Progenitor cell of endocrine pancreas (in vitro differentiated cells): ENCODE measurements around the gene RGS17. TPM values are rescaled to one million over a fixed set of nuclear protein-coding genes. Genes with fewer than 3 reads are reported as not detected.

Experiments
- DNase-seq: peaks from one replicate; pipeline ENCODE4 v3.0.0; 2021; ENCODE audit warnings: low spot score; ENCODE audit not compliant: unreplicated experiment
- H3K27ac Mint-ChIP-seq: 2 replicates; pipeline ENCODE4 v1.8.0; 2021; ENCODE audit warnings: mild to moderate bottlenecking, moderate library complexity, mixed read lengths
- H3K27me3 Mint-ChIP-seq: 2 replicates; pipeline ENCODE4 v1.8.0; 2021; ENCODE audit warnings: mixed read lengths
- H3K36me3 Mint-ChIP-seq: 2 replicates; pipeline ENCODE4 v1.8.0; 2022; ENCODE audit warnings: mixed read lengths; ENCODE audit not compliant: insufficient read depth
- H3K4me1 Mint-ChIP-seq: 2 replicates; pipeline ENCODE4 v1.8.0; 2021; ENCODE audit warnings: low read depth, mixed read lengths
- H3K4me3 Mint-ChIP-seq: 2 replicates; pipeline ENCODE4 v1.8.0; 2021; ENCODE audit warnings: low read depth, mild to moderate bottlenecking, moderate library complexity, mixed read lengths
- H3K9me3 Mint-ChIP-seq: 2 replicates; pipeline ENCODE4 v1.8.0; 2021; ENCODE audit warnings: low read depth, mixed read lengths
- CTCF ChIP-seq: fragments of 200-600 bp; sonication (generic); IDR thresholded peaks from one replicate; pipeline ENCODE4 v1.5.0; 2021; ENCODE audit warnings: antibody characterized with exemption, mild to moderate bottlenecking; ENCODE audit not compliant: unreplicated experiment
- total RNA-seq: library from RNA; stranded (reverse); gene quantifications from 2 replicates; pipeline ENCODE4 v1.2.1, GENCODE V29; 2021

RGS17 gene
- total RNA-seq, 1 donor from 2014 or later, result 2.6 TPM

- Mint-ChIP-seq H3K27ac (no peak overlapping the region), H3K36me3 (no peaks in the 10 kb centered on the region), H3K9me3 (no peaks in the 10 kb centered on the region), H3K4me1 (peaks cover 21% of the 10 kb centered on the region), H3K4me3 (no peak overlapping the region), H3K27me3 (no peaks in the 10 kb centered on the region)
- TF ChIP-seq CTCF, result no peak
- no peak for DNase-seq
Observed at GRCh38 chr6:153101461-153101860, 29.6 kb downstream of the RGS17 start.

DNA sequence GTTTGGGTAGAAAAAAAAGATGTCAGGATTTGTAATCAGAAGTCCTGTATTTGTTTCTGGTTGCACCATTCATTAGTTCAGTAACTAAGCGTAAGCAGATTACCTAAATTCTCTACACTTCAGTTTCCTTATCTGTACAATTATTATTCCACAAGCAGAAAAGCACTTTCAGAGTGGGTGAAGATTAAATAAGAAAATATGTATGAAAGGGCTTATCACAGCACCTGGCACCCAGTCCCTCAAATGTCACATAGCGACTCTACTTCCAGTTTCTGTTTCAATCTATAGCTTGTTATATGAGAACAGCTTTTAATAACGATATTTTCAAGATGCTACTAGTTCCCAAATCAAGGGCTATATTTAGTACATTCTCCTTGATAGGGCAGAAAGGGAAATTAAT lies 31.4 kb downstream of the RGS17 start:
- no peak for DNase-seq
- no peak for TF ChIP-seq CTCF
- Mint-ChIP-seq H3K4me1 (peaks cover 19% of the 10 kb centered on the region), H3K27ac (no peak overlapping the region), H3K4me3 (no peak overlapping the region), H3K9me3 (no peaks in the 10 kb centered on the region), H3K27me3 (no peaks in the 10 kb centered on the region), H3K36me3 (no peaks in the 10 kb centered on the region)

GRCh38 chr6:153096792-153097191 lies 34.3 kb downstream of the RGS17 start:
- no peak overlapping the region for H3K4me3 Mint-ChIP-seq
- no peak for TF ChIP-seq CTCF
- no peak overlapping the region for H3K27ac Mint-ChIP-seq
- no peaks in the 10 kb centered on the region for H3K36me3 Mint-ChIP-seq
- no peak for DNase-seq
- peaks cover 6% of the 10 kb centered on the region for H3K4me1 Mint-ChIP-seq
- H3K27me3 Mint-ChIP-seq, result no peaks in the 10 kb centered on the region
- H3K9me3 Mint-ChIP-seq, result peaks cover 3% of the 10 kb centered on the region

DNA sequence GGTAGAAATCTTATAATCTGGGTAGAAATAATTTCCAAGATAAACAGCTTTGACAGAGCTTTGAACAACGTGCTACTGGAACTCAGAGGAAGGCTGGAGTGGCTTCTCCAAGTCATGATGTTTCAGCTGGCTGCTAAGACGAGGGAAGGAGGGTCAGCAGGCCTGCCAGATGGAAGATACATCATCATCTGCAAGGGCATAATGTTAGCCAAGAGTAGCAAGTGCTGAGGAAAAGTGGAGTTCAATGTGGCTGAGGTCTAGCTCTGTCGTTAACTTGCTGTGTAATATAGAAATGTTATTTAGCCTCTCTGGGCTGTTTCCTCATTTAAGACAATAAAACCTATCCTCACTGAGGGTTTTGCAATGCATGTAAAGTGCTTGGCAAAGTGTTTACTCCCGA lies 35.1 kb downstream of the RGS17 start:
- Mint-ChIP-seq H3K4me1 (peaks cover 6% of the 10 kb centered on the region), H3K4me3 (no peak overlapping the region), H3K27ac (no peak overlapping the region), H3K36me3 (no peaks in the 10 kb centered on the region), H3K27me3 (no peaks in the 10 kb centered on the region), H3K9me3 (peaks cover 3% of the 10 kb centered on the region)
- TF ChIP-seq CTCF, result no peak
- DNase-seq, result no peak

- Mint-ChIP-seq H3K27me3 (no peaks in the 10 kb centered on the region), H3K9me3 (peaks cover 3% of the 10 kb centered on the region), H3K27ac (no peak overlapping the region), H3K4me3 (no peak overlapping the region), H3K4me1 (no peaks in the 10 kb centered on the region), H3K36me3 (no peaks in the 10 kb centered on the region)
- DNase-seq, result no peak
- no peak for TF ChIP-seq CTCF
Observed at GRCh38 chr6:153092082-153093013, 38.7 kb downstream of the RGS17 start.
